HG03045 (cell line): ENCODE data around the gene SRC.
"Not testable (repeated sequence)": the region's sequence is repeated elsewhere in the genome, so short reads cannot be mapped to it uniquely, and the experiment has no call there.

Experiments used
- ATAC-seq: cut with Tn5 transposase; IDR thresholded peaks from one replicate; pipeline ENCODE4 v1.9.1; 2021; ENCODE audit warnings: mild to moderate bottlenecking, moderate library complexity; ENCODE audit not compliant: unreplicated experiment

The SRC gene

GRCh38 chr20:37362231-37362792, 16.4 kb downstream of the SRC start:
- ATAC-seq: no peak

DNA sequence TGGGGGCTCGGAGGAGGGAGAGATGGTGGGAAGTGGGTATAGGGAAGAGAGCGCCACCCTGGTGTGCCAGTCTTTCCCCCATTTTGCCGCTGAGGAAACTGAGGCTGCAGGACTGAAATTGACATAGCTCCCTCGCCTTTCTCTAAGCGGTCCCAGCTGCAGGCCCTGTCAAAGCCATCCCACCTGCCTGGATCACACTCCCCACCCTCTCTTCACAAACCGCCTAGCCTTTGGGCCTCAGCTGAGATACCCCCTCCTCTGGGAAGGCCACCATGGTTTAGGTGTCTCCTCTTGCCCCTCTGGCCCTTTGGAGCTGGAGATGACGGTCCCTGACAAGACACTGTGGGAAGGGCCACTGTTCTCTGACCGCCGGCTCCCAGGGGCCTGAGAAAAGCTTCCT, 16.9 kb downstream of the SRC start:
- ATAC-seq: no peak

DNA sequence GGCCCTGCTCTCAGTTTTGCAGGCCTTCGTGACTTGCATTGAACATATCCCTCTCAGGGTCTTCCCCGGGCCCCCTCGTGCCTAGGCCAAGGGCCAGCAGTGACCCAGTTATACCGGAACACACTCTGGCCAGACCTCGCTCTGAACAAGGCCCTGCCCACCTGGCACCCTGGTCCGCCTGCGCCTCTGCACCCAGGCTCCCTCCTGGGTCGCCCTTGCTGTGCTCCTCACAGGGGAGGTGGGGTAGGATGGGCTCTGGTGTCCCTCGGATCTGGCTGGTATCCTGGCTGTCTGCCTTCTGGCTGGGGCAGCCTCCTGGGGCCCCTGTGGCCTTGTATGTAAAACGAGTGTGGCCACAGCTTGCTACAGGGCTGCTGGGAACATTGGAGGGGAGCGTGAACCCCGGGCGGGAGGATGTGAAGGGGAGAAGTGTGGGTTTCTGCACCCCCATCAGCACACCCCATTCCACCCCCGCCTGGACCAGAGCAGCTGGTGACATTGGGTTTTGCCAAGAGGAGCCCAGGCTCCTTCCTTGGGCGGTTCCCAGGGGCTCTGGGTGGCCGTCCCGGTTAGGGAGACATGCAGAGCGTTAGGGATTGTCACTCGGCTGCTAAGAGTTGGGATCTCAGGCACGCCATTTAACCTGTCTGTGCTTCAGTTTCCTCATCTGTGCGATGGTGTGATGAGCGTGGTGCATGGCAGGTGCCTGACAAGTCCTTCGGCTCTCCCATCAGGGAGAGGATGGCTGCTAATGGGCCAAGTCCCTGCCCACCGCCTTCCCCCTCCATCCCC, 17.5 kb downstream of the SRC start:
- no peak for ATAC-seq

DNA sequence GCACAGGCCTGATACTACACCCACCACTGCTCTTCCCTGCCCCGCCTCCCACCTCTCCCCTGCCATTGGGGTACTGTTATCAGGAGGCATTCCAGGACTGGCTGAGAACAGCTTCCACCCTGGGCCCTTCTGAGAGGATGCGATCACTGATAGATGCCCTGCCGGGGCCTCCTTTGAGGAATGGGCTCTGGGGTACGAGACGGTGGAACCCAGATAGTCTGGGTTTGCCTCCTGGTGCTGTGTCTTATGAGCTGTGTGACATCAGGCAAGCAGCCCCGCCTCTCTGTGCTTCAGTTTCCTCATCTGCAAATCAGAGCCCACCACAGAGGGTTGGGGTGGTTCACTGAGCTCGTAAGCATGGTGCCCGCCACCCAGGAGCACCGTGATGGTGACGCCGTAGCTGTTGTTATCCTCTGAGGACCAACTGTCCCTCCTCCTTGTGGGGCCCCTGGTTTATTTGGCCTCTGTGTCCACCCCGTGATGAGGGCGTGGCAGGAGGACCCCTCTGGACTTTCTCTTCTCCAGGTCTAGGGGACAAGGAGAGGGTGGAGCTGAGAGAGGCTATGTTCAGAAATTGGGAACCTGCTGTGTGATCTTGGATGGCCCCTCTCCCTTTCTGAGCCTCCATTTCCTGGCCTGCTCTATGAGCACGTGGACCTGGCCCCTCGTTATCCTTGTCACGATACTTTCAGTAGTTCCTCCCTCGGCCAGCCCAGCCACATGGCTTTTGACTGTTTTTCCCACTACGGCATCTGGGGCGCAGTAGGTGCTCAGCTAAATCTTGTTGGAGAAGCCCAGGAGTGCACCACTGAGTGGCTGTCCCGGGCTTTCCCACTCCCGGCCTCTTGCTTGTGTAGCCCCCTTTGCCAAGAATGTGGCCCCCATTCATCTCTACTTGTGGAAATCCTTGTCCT, 18.3 kb downstream of the SRC start:
- no peak for ATAC-seq

GRCh38 chr20:37364927-37365272, 19.0 kb downstream of the SRC start:
- ATAC-seq: no peak

GRCh38 chr20:37365760-37366638, 20.1 kb downstream of the SRC start:
- no peak for ATAC-seq

DNA sequence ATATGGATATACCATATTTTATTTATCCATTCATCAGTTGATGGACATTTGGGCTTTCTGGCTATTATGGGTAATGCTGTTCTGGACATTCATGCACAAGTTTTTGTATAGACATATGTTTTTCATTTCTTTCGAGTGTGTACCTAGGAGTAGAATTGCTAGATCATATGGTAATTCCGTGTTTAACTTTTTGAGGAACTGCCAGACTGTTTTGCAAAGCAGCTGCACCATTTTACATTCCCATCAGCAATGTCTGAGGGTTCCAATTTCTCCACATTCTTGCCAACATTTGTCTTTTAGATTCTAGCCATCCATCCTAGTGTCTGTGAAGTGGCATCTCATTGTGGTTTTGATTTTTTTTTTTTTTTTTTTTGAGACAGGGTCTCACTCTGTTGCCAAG, 20.8 kb downstream of the SRC start:
- ATAC-seq: no peak

DNA sequence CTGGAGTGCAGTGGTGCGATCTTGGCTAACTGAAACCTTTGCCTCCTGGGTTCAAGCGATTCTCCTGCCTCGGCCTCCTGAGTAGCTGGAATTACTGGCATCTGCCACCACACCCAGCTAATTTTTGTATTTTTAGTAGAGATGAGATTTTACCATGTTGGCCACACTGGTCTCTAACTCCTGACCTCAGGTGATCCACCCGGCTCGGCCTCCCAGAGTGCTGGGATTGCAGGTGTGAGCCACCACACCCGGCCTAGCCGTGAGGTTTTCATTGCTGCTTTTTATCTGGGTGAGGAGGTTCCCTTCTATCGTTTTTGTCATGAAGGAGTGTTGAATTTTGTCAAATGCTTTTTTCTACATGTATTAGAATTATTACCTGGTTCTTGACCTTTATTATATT, 23.9 kb downstream of the SRC start:
- ATAC-seq: no peak

GRCh38 chr20:37371845-37372244, 25.9 kb downstream of the SRC start:
- not testable (repeated sequence) for ATAC-seq

GRCh38 chr20:37372441-37372840, 26.5 kb downstream of the SRC start:
- no peak for ATAC-seq

GRCh38 chr20:37373020-37373598, 27.2 kb downstream of the SRC start:
- no peak for ATAC-seq

DNA sequence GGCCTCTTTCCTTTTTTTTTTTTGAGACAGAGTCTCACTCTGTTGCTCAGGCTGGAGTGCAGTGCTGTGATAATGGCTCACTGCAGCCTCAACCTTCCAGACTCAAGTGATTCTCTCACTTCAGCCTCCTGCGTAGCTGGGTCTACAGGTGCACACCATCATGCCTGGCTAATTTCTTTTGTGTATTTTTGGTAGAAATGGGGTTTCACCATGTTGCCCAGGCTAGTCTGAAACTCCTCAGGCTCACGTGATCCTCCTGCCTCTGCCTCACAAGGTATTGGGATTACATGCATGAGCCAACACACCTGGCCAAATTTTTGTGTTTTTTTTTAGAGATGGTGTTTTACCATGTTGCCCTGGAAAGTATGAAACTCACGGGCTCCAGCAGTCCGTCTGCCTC, 29.3 kb downstream of the SRC start:
- ATAC-seq: no peak

DNA sequence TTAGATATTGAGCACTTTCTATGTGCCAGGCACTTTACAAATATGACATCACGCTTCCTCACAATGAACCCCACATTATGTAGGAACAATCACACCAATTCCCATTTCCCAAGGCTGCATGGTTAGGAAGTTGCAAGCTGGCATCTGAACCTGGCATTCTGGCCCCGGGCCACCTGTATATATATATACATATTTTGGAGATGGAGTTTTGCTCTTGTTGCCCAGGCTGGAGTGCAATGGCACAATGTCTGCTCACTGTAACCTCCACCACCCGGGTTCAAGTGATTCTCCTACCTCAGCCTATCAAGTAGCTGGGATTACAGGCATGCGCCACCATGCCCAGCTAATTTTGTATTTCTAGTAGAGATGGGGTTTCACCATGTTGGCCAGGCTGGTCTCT, 30.4 kb downstream of the SRC start:
- ATAC-seq: no peak

DNA sequence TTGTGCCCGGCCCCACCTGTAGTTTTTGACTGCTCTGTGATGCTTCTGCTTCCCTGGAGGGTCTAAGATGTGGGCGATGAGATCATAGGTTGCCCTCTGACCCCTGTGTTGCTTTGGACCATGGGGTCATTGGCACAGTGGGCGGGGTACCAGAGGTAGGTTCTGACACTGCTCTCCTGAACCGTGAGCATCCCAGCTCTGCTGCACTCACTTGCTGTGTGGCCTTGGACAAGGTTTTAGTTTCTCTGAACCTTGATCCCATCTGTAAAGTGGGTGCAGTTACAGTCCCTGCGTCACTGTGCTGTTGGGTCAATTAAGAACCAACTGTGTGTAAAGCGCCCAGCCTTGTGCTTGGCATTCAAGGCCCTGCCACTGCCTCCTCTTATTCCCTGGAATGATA, 30.9 kb downstream of the SRC start:
- ATAC-seq: no peak

DNA sequence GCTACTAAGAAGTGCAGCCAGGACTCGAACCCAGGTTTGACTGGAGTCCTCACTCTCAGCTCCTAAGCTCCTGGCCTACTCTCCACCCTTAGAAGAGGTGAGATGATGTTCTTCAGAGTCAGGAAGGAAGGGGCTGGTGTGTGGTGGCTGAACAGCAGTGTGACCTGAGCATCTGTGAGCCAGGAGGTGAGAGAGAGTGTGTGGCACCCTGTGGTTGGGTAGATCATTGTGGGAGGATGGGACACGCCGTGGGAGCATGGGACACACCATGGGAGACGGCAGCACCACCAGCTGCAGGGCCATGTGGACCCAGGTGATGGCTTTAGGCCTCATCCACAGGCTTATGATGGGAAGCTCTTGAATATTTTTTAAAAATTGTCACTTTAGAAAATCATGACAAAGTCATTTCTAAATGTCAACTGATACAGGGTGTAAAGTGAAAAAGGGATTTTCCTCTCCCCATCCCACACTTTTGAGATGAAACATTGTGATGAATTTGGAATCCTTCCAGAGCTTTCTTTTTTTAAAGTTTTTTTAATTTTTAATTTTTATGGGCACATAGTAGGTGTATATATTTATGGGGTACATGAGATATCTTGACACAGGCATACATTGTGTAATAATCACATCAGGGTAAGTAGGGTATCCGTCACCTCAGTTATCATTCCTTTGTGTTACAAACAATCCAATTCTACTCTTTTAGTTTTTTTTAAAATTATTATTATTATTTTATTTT, 31.6 kb downstream of the SRC start:
- ATAC-seq: no peak

GRCh38 chr20:37378420-37378784, 32.5 kb downstream of the SRC start:
- no peak for ATAC-seq

DNA sequence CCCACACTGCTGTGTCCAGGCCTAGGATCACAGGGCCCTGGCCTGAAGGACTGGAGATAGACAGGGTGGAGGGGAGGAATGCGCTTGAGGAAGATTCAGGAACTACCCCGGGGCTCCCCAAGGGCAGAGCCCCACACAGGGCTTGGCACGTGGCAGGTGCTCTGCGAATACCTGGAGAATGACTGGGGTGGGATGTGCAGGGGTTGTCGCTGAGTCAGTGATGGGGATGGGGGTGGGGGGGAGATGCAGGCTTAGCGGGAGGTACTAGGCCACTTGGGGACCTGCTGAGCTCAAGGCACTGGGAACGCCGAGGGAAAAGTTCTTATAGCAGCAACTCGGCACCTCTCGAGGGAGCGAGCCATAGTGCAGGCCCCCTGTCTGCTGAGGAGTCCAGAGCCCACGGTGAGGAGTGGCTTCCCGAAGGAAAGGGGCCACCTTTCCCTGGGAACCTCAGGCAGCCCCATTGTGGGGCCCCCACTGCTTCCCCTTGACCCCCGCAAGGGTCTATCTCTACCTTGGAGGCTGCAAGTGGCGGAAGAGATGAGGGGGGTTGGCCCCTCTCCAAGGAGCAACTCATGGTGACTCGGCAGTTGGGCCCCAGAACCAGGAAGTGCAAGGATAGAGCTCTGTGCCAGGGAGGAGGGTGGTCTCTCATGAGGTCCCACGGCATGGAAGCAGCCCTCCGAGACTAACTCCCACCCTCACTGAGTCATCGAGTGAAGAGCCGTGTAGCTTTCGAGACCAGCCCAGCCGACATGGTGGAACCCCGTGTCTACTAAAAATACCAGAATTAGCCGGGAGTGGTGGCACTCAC, 33.1 kb downstream of the SRC start:
- no peak for ATAC-seq

DNA sequence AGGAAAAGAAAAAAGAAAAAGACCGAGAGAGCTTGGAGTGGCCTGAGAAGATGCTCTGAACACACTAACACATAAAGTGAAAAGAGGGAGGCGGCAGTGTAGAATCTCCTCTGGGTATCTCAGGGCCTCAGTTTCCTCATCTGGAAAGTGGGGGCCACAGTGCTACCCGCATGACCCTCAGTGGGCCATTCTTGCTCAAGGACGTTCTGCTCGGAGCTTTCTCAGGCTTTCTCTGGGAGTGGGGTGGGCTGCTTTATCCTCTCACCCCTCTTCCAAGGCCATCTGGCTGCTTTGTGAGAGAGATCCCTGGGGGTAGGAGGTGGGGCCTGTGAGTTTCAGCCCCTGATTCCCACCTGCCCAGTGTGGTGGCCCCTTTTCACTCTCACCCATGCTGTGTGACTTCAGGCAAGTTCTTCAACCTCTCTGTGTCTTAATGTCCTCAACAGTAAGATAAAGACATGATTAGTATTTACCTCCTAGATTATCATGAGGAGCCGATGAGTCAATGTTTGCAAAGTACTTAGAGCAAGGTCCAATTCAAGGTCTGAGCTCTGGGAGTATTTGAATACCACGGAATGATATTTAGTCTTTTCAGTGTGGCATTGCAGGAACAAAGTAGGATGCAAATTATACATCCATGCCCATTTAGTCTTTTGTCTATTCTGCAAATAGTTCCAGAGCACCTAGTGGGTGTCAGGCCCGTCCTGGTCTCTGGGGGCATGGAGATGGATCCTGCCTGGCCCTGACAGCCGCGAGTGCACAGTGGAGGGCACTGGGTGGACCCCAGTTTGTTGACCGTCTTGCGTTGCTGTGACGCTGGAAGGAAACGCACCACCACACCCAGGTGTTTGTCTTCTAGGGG, 34.3 kb downstream of the SRC start:
- no peak for ATAC-seq
